ENCODE measurements around the gene SCAF4. TPM values are rescaled to one million over a fixed set of nuclear protein-coding genes. Genes with fewer than 3 reads are reported as not detected.

The SCAF4 gene
- total RNA-seq, 1 donor from 2014 or later, result 15.3 TPM

- Histone ChIP-seq H3K4me3 (no peak overlapping the region), H3K9me3 (replicated peaks) (no peaks in the 10 kb centered on the region), H3K27ac (replicated peaks) (no peak overlapping the region), H3K27me3 (ENCODE audit: low read depth) (no peaks in the 10 kb centered on the region), H3K4me1 (peaks cover 67% of the 10 kb centered on the region), H3K36me3 (no peaks in the 10 kb centered on the region)
- intact Hi-C loops (cut with micrococcal nuclease), result no loop called here
- DNase-seq, result no peak
- TF ChIP-seq, protein P1, sequence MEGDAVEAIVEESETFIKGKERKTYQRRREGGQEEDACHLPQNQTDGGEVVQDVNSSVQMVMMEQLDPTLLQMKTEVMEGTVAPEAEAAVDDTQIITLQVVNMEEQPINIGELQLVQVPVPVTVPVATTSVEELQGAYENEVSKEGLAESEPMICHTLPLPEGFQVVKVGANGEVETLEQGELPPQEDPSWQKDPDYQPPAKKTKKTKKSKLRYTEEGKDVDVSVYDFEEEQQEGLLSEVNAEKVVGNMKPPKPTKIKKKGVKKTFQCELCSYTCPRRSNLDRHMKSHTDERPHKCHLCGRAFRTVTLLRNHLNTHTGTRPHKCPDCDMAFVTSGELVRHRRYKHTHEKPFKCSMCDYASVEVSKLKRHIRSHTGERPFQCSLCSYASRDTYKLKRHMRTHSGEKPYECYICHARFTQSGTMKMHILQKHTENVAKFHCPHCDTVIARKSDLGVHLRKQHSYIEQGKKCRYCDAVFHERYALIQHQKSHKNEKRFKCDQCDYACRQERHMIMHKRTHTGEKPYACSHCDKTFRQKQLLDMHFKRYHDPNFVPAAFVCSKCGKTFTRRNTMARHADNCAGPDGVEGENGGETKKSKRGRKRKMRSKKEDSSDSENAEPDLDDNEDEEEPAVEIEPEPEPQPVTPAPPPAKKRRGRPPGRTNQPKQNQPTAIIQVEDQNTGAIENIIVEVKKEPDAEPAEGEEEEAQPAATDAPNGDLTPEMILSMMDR (IDR thresholded peaks at IDR 0.05; ENCODE audit: borderline replicate concordance), result no peak
Measured at GRCh38 chr21:31716106-31716505, 15.8 kb downstream of the SCAF4 start.

GRCh38 chr21:31714741-31715365, 17.1 kb downstream of the SCAF4 start:
- H3K4me1 ChIP-seq, result peaks cover 69% of the 10 kb centered on the region
- no peak overlapping the region for H3K27ac ChIP-seq (replicated peaks)
- DNase-seq, result no peak
- intact Hi-C loops (cut with micrococcal nuclease), result no loop called here
- no peaks in the 10 kb centered on the region for H3K9me3 ChIP-seq (replicated peaks)
- TF ChIP-seq, protein P1 (IDR thresholded peaks at IDR 0.05; ENCODE audit: borderline replicate concordance), result no peak
- H3K36me3 ChIP-seq, result no peaks in the 10 kb centered on the region
- no peak overlapping the region for H3K4me3 ChIP-seq
- no peaks in the 10 kb centered on the region for H3K27me3 ChIP-seq (ENCODE audit: low read depth)

DNA sequence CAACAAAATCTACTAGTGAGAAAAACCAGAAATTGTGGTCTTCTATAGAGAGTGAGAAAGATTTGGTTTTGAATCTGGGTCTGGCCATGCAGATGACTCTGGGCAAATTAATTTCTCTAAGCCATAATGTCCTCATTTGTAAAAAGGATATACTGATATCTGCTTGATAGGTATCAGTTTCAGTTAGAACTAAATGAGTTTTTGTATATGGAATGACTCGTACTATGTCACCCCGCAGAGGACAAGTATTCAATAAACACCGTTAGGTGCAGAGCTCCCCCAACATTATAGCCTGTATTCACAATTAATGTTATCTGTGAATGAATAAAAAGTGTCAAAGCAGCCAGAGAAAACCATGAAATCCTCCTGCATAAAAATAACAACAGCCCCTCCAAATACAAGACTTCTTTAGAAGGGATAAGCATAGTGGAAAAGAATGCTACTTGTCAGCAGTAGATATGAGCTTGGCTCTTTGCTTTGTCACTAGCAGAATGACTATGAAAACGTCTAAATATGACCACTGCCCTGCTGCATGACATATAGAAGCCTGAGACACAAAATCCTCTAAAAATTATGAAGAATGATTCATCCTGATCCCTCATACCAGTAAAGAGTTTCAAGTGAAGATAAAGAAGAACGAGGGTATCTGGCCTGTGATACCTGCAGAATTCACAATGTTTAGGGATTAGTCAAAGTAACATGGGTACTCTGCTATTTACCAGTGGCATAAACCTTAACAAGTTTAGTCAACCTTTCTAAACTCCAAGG, 17.8 kb downstream of the SCAF4 start:
- Histone ChIP-seq H3K4me3 (no peak overlapping the region), H3K4me1 (peaks cover 76% of the 10 kb centered on the region), H3K36me3 (no peaks in the 10 kb centered on the region), H3K27me3 (ENCODE audit: low read depth) (no peaks in the 10 kb centered on the region), H3K27ac (replicated peaks) (no peak overlapping the region), H3K9me3 (replicated peaks) (no peaks in the 10 kb centered on the region)
- no peak for DNase-seq
- TF ChIP-seq, protein P1 (IDR thresholded peaks at IDR 0.05; ENCODE audit: borderline replicate concordance), result no peak
- intact Hi-C loops (cut with micrococcal nuclease), result no loop called here

DNA sequence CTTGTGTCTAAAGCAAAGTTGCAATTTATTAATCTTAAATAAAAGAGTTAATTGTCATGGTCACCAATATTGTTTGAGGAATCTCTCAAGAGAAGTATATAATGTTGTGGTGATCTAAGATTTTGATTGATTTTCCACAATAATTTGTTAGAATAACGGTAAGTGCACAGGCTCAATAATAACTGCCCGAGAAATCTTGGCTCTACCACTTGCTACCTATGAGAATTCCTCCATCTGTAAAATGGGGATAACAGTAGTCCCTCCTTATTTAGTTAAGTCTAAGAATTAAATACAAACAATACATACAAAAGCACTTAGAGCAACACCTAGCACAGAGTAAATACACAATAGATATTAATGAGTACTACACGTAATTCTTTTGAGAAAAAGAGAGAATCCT, 18.8 kb downstream of the SCAF4 start:
- no peak overlapping the region for H3K4me3 ChIP-seq
- intact Hi-C loops (cut with micrococcal nuclease), result no loop called here
- peaks cover 82% of the 10 kb centered on the region for H3K4me1 ChIP-seq
- no peaks in the 10 kb centered on the region for H3K27me3 ChIP-seq (ENCODE audit: low read depth)
- no peaks in the 10 kb centered on the region for H3K9me3 ChIP-seq (replicated peaks)
- DNase-seq, result no peak
- TF ChIP-seq, protein P1 (IDR thresholded peaks at IDR 0.05; ENCODE audit: borderline replicate concordance), result no peak
- no peak overlapping the region for H3K27ac ChIP-seq (replicated peaks)
- H3K36me3 ChIP-seq, result no peaks in the 10 kb centered on the region

DNA sequence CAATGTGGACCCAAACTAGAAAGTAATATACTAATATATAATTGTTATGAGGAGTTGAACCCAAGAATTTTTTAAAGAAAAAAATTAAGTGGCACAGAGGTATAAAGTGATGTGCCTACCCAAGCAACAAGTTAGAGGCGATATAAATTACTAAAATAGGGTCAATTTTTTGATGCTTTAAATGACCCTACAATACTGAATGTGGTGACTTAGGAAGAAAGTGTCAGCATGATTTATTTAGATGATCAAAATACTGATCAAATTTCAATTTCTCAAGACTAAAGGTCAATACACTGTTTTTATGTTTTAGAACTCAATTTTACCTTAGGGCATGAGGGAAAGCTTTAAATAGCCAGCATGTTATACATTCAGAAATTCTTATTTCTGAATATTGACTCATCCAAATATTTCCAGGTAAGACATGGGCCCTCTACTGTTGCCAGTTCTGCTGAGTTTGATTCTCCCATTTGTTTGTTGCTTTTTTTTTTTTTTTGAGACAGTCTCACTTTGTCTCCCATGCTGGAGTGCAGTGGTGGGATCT, 20.1 kb downstream of the SCAF4 start:
- Histone ChIP-seq H3K9me3 (replicated peaks) (no peaks in the 10 kb centered on the region), H3K4me3 (no peak overlapping the region), H3K27me3 (ENCODE audit: low read depth) (no peaks in the 10 kb centered on the region), H3K27ac (replicated peaks) (no peak overlapping the region), H3K4me1 (peaks cover 81% of the 10 kb centered on the region), H3K36me3 (no peaks in the 10 kb centered on the region)
- intact Hi-C loops (cut with micrococcal nuclease), result no loop called here
- DNase-seq, result no peak
- TF ChIP-seq, protein P1 (IDR thresholded peaks at IDR 0.05; ENCODE audit: borderline replicate concordance), result no peak
